PC-9 (cell line): ENCODE results near the gene ZNF776. TPM values are rescaled to one million over a fixed set of nuclear protein-coding genes. Genes with fewer than 3 reads are reported as not detected.

Experiments
- BruUV-seq: library from RNA; stranded (reverse); fragments of 400-500 nt; replicated peaks from 2 replicates; lab custom pipeline; 2021; lab: Mats Ljungman, UMichigan
- CTCF ChIA-PET: fragments of 300-600 bp; sonication (Branson Sonifier 250); formaldehyde crosslinking; loops from one replicate; lab custom pipeline; 2022; ENCODE audit warnings: antibody characterized with exemption; lab: Charles Lee
- POLR2A ChIA-PET: fragments of 300-600 bp; sonication (Branson Sonifier 250); formaldehyde crosslinking; loops from one replicate; lab custom pipeline; 2022; ENCODE audit warnings: antibody characterized with exemption; ENCODE audit not compliant: unreplicated experiment; lab: Charles Lee
- DNase-seq, 2 experiments: peaks; one replicate each; pipeline versions ENCODE4 v3.0.0 to v3.0.0-alpha.2; 2015 to 2022; ENCODE audit warnings: mixed read lengths in 1 of 2
- H2AFZ ChIP-seq: fragments of 200-600 bp; sonication (generic); 2 replicates; pipeline ENCODE4 v1.8.1; 2017; ENCODE audit warnings: antibody characterized with exemption
- H3F3A ChIP-seq: fragments of 200-600 bp; sonication (generic); 2 replicates; pipeline ENCODE4 v1.8.1; 2017; ENCODE audit warnings: antibody characterized with exemption, mild to moderate bottlenecking, low read depth; ENCODE audit not compliant: insufficient read depth
- H3K27ac ChIP-seq: fragments of 200-600 bp; sonication (generic); 2 replicates; pipeline ENCODE4 v1.6.1; 2016; ENCODE audit warnings: mixed run types
- H3K27me3 ChIP-seq: fragments of 200-600 bp; sonication (generic); 2 replicates; pipeline ENCODE4 v1.6.1; 2016; ENCODE audit warnings: low read depth, mixed run types; ENCODE audit not compliant: insufficient read depth
- H3K36me3 ChIP-seq: fragments of 200-600 bp; sonication (generic); 2 replicates; pipeline ENCODE4 v1.6.1; 2016; ENCODE audit warnings: low read depth, mixed run types
- H3K4me1 ChIP-seq: fragments of 200-600 bp; sonication (generic); replicated peaks from 2 replicates; pipeline ENCODE4 v1.6.1; 2016; ENCODE audit warnings: mixed run types; ENCODE audit not compliant: insufficient read depth
- H3K4me2 ChIP-seq: fragments of 200-600 bp; sonication (generic); 2 replicates; pipeline ENCODE4 v1.6.1; 2017; ENCODE audit warnings: mixed run types
- H3K4me3 ChIP-seq: fragments of 200-600 bp; sonication (generic); 2 replicates; pipeline ENCODE4 v1.6.1; 2016; ENCODE audit warnings: mixed run types
- H3K79me2 ChIP-seq: fragments of 200-600 bp; sonication (generic); 2 replicates; pipeline ENCODE4 v1.6.1; 2017; ENCODE audit warnings: low read depth, mixed run types
- H3K9me2 ChIP-seq: fragments of 200-600 bp; sonication (generic); 2 replicates; pipeline ENCODE4 v1.8.1; 2017; ENCODE audit warnings: mild to moderate bottlenecking; ENCODE audit not compliant: insufficient read depth
- H3K9me3 ChIP-seq: fragments of 200-600 bp; sonication (generic); 2 replicates; pipeline ENCODE4 v1.8.1; 2016; ENCODE audit warnings: low read depth; ENCODE audit not compliant: insufficient read depth
- H4K20me1 ChIP-seq: fragments of 200-600 bp; sonication (generic); 2 replicates; pipeline ENCODE4 v1.8.1; 2017; ENCODE audit not compliant: insufficient read depth
- EZH2 ChIP-seq: fragments of 200-600 bp; sonication (generic); IDR thresholded peaks from 2 replicates; pipeline ENCODE4 v1.8.0; 2017; ENCODE audit warnings: antibody characterized with exemption, low read depth
- intact Hi-C: fragments of 100-400 bp; cut with micrococcal nuclease; formaldehyde crosslinking; loops from one replicate; pipeline ENCODE4 v1.10.0; 2022; ENCODE audit not compliant: unreplicated experiment
- total RNA-seq: library from RNA; stranded (reverse); gene quantifications from 2 replicates; pipeline ENCODE4 v1.2.3, GENCODE V29; 2021
- TF ChIP-seq, protein P1 (sequence below): fragments of 200-600 bp; sonication (generic); conservative IDR thresholded peaks from 2 replicates; pipeline ENCODE4 v1.6.1; 2017; ENCODE audit warnings: mixed run types, antibody characterized with exemption, mild to moderate bottlenecking, moderate library complexity

Gene ZNF776
- total RNA-seq, 1 experiment from 2014 or later = 16.9 TPM

DNA sequence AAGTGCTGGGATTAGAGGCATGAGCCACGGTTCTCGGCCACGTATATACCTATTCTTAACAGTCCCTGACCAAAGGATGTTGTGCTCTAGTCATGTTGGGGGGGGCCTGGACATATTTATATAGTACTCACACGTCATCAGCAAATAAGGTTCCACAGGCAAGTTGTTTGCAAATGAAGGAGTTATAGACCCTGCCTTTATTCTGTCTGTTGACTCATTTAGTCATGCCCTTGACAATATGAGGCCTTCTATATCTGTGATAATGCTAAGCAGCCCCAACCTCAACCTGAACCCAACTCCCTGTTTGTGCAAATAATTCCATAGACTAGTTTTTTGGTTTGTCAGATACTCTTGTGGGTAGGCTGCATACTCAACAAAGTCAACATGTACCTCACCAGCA lies 31.7 kb downstream of the ZNF776 start:
- Histone ChIP-seq H3K9me3 (peaks cover 47% of the 10 kb centered on the region), H4K20me1 (no peaks in the 10 kb centered on the region), H3K9me2 (no peaks in the 10 kb centered on the region), H3F3A (peaks cover 7% of the 10 kb centered on the region; the same call in 1 of the 2 replicates), H3K79me2 (peaks cover 63% of the 10 kb centered on the region), H3K27me3 (no peaks in the 10 kb centered on the region), H3K27ac (no peak overlapping the region), H3K4me2 (no peak overlapping the region), H2AFZ (no peak overlapping the region), H3K4me1 (no peaks in the 10 kb centered on the region), H3K36me3 (peaks cover 69% of the 10 kb centered on the region), H3K4me3 (no peak overlapping the region)
- no peak for DNase-seq
- CTCF ChIA-PET = no interaction called here
- no TSS peak for BruUV-seq
- intact Hi-C loops = no loop called here
- no peak for TF ChIP-seq EZH2
- TF ChIP-seq, protein P1, sequence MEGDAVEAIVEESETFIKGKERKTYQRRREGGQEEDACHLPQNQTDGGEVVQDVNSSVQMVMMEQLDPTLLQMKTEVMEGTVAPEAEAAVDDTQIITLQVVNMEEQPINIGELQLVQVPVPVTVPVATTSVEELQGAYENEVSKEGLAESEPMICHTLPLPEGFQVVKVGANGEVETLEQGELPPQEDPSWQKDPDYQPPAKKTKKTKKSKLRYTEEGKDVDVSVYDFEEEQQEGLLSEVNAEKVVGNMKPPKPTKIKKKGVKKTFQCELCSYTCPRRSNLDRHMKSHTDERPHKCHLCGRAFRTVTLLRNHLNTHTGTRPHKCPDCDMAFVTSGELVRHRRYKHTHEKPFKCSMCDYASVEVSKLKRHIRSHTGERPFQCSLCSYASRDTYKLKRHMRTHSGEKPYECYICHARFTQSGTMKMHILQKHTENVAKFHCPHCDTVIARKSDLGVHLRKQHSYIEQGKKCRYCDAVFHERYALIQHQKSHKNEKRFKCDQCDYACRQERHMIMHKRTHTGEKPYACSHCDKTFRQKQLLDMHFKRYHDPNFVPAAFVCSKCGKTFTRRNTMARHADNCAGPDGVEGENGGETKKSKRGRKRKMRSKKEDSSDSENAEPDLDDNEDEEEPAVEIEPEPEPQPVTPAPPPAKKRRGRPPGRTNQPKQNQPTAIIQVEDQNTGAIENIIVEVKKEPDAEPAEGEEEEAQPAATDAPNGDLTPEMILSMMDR = no peak
- POLR2A ChIA-PET = no interaction called here

DNA sequence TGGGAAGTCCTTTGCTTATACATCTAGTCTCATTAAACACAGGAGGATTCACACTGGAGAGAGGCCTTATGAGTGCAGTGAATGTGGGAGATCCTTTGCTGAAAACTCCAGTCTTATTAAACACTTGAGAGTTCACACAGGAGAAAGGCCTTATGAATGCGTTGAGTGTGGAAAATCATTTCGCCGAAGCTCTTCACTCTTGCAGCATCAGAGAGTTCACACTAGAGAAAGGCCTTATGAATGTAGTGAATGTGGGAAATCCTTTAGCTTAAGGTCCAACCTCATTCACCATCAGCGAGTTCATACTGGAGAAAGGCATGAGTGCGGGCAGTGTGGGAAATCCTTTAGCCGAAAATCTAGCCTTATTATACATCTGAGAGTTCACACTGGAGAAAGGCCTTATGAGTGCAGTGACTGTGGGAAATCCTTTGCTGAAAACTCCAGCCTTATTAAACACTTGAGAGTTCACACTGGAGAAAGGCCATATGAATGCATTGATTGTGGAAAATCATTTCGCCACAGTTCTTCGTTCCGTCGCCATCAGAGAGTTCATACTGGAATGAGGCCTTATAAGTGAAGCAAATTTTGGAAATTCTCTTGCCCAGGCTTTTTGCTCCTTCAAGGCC lies 32.7 kb downstream of the ZNF776 start:
- 0 out of 2 replicates have a peak overlapping the region, but pooled peaks have one; percentile 17 for H3K4me3 ChIP-seq
- H3K9me2 ChIP-seq = no peaks in the 10 kb centered on the region
- H2AFZ ChIP-seq = no peak overlapping the region
- H3K27ac ChIP-seq = no peak overlapping the region
- ChIA-PET CTCF (no interaction called here), POLR2A (no interaction called here)
- peaks cover 7% of the 10 kb centered on the region; the same call in 1 of the 2 replicates for H3F3A ChIP-seq
- peaks cover 39% of the 10 kb centered on the region for H3K9me3 ChIP-seq
- TF ChIP-seq, protein P1 = no peak
- TF ChIP-seq EZH2 = no peak
- H3K27me3 ChIP-seq = no peaks in the 10 kb centered on the region
- peaks cover 65% of the 10 kb centered on the region for H3K36me3 ChIP-seq
- BruUV-seq = no TSS peak
- no peaks in the 10 kb centered on the region for H4K20me1 ChIP-seq
- no peak for DNase-seq
- intact Hi-C loops = no loop called here
- H3K4me1 ChIP-seq = no peaks in the 10 kb centered on the region
- peaks cover 54% of the 10 kb centered on the region for H3K79me2 ChIP-seq
- H3K4me2 ChIP-seq = no peak overlapping the region

DNA sequence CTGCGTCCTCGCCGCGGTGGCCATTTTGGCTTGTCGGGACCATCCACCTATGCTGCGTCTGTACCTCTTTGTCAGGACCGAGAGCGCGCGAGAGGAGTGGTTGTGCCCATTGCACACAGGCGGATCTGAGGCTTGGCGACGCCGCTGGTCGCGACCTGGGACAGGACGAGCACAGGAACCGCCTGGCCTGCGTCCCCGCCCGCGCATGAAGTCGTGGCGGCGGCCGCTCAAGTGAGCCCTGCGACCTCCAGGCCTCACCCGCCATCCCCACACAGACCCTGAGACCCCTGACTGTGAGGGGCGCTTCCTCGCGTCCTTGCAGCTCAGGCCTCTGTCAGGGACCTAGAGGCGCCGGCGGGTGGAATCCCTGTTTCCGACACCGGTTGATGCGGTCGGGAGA lies 39.7 kb downstream of the ZNF776 start:
- Histone ChIP-seq H2AFZ (no peak overlapping the region), H3K4me1 (no peaks in the 10 kb centered on the region), H4K20me1 (no peaks in the 10 kb centered on the region), H3K27me3 (no peaks in the 10 kb centered on the region), H3K9me2 (no peaks in the 10 kb centered on the region), H3K4me3 (no peak overlapping the region), H3K79me2 (peaks cover 9% of the 10 kb centered on the region), H3K36me3 (peaks cover 24% of the 10 kb centered on the region), H3K27ac (no peak overlapping the region), H3F3A (0 out of 2 replicates have a peak, but pooled peaks cover under 1% of the 10 kb centered on the region), H3K4me2 (no peak overlapping the region), H3K9me3 (peaks cover 23% of the 10 kb centered on the region; the same call in 1 of the 2 replicates)
- BruUV-seq = no TSS peak
- DNase-seq = no peak
- TF ChIP-seq EZH2 = no peak
- TF ChIP-seq, protein P1 = no peak
- intact Hi-C loops = no loop called here
- CTCF ChIA-PET = no interaction called here
- POLR2A ChIA-PET = no interaction called here
